Immature natural killer cell (primary cell): Measurements from ENCODE around the gene KLHL29. TPM values are rescaled to one million over a fixed set of nuclear protein-coding genes. Genes with fewer than 3 reads are reported as not detected.
A peak's percentile ranks its signal among the peaks of the same experiment; 100 is the strongest.

Source experiments
- DNase-seq, 3 donors: peaks; one replicate each; pipeline ENCODE4 v3.0.0; 2022; ENCODE audit warnings: mixed read lengths in 1 of 3
- H3K27ac Mint-ChIP-seq, 6 donors: one replicate each; pipeline ENCODE4 v1.8.0; 2020; ENCODE audit warnings: mixed read lengths in 6 of 6, mild to moderate bottlenecking in 5 of 6, inconsistent platforms in 4 of 6, moderate library complexity in 3 of 6
- H3K27me3 Mint-ChIP-seq, 3 donors: one replicate each; pipeline ENCODE4 v1.8.0; 2020 to 2021; ENCODE audit warnings: low read depth in 3 of 3, mild to moderate bottlenecking in 3 of 3, mixed read lengths in 3 of 3, moderate library complexity in 3 of 3, inconsistent platforms in 1 of 3
- H3K36me3 Mint-ChIP-seq, 3 donors: one replicate each; pipeline ENCODE4 v1.8.0; 2020; ENCODE audit warnings: mixed read lengths in 3 of 3, inconsistent platforms in 2 of 3, mild to moderate bottlenecking in 2 of 3
- H3K4me1 Mint-ChIP-seq, 2 donors: one replicate each; pipeline ENCODE4 v1.8.0; 2020; ENCODE audit warnings: inconsistent platforms in 2 of 2, mild to moderate bottlenecking in 2 of 2, mixed read lengths in 2 of 2, moderate library complexity in 1 of 2
- H3K4me3 Mint-ChIP-seq, 5 donors: one replicate each; pipeline ENCODE4 v1.8.0; 2020; ENCODE audit warnings: mild to moderate bottlenecking in 5 of 5, mixed read lengths in 5 of 5, inconsistent platforms in 3 of 5, moderate library complexity in 3 of 5
- H3K9me3 Mint-ChIP-seq, 6 donors: one replicate each; pipeline ENCODE4 v1.8.0; 2020; ENCODE audit warnings: mild to moderate bottlenecking in 6 of 6, mixed read lengths in 6 of 6, inconsistent platforms in 4 of 6, moderate library complexity in 3 of 6
- polyA plus RNA-seq, 3 donors: library from polyadenylated mRNA; unstranded; fragments of 300-500 nt; fragmentation: Illumina TruSeq; gene quantifications; one replicate each; pipeline ENCODE4 v1.2.3, GENCODE V29; 2021

KLHL29 gene
- polyA plus RNA-seq, 3 donors from 2014 or later: 0.02 to 0.41 TPM; not detected in 1

GRCh38 chr2:23601301-23601965, 216.5 kb downstream of the KLHL29 start:
- H3K4me1 Mint-ChIP-seq: peaks cover 0 to 4% of the 10 kb centered on the region in 2 donors

GRCh38 chr2:23602116-23602515, 217.1 kb downstream of the KLHL29 start:
- Mint-ChIP-seq H3K36me3 (peaks cover 0 to 3% (median 0%) of the 10 kb centered on the region in 3 donors), H3K4me1 (peaks cover 0 to 4% of the 10 kb centered on the region in 2 donors), H3K4me3 (no peak overlapping the region), H3K27me3 (peaks cover 3 to 5% (median 3%) of the 10 kb centered on the region in 3 donors), H3K27ac (no peak overlapping the region), H3K9me3 (peaks cover 0 to 9% (median 0%) of the 10 kb centered on the region in 6 donors)
- no peak for DNase-seq

More at GRCh38 chr2:23601301-23601965, 216.5 kb downstream of the KLHL29 start:
- H3K27ac Mint-ChIP-seq: no peak overlapping the region
- peaks cover 0 to 2% (median 0%) of the 10 kb centered on the region in 3 donors for H3K36me3 Mint-ChIP-seq
- peaks cover 0 to 3% (median 0%) of the 10 kb centered on the region in 6 donors for H3K9me3 Mint-ChIP-seq
- no peak overlapping the region for H3K4me3 Mint-ChIP-seq
- DNase-seq: no peak
- H3K27me3 Mint-ChIP-seq: peaks cover 2 to 3% (median 3%) of the 10 kb centered on the region in 3 donors

- H3K9me3 Mint-ChIP-seq: peaks cover 0 to 11% (median 3%) of the 10 kb centered on the region in 6 donors
- no peak overlapping the region for H3K27ac Mint-ChIP-seq
- H3K4me1 Mint-ChIP-seq: peaks cover 0 to 4% of the 10 kb centered on the region in 2 donors
- H3K4me3 Mint-ChIP-seq: no peak overlapping the region
- peaks cover 0 to 3% (median 0%) of the 10 kb centered on the region in 3 donors for H3K36me3 Mint-ChIP-seq
- peaks cover 3 to 6% (median 3%) of the 10 kb centered on the region in 3 donors for H3K27me3 Mint-ChIP-seq
- no peak for DNase-seq
Measured at GRCh38 chr2:23603156-23603555, 218.2 kb downstream of the KLHL29 start.

- Mint-ChIP-seq H3K36me3 (peaks cover 0 to 3% (median 0%) of the 10 kb centered on the region in 3 donors), H3K4me1 (peaks cover 0 to 4% of the 10 kb centered on the region in 2 donors), H3K27ac (no peak overlapping the region), H3K9me3 (peaks cover 0 to 11% (median 4%) of the 10 kb centered on the region in 6 donors), H3K4me3 (no peak overlapping the region), H3K27me3 (peaks cover 3 to 6% (median 3%) of the 10 kb centered on the region in 3 donors)
- no peak for DNase-seq
Measured at GRCh38 chr2:23603581-23603980, 218.6 kb downstream of the KLHL29 start.

- Mint-ChIP-seq H3K4me3 (no peak overlapping the region), H3K27ac (no peak overlapping the region), H3K36me3 (peaks cover 0 to 3% (median 0%) of the 10 kb centered on the region in 3 donors), H3K27me3 (peaks cover 3 to 13% (median 4%) of the 10 kb centered on the region in 3 donors), H3K4me1 (peaks cover 0 to 4% of the 10 kb centered on the region in 2 donors), H3K9me3 (peaks cover 0 to 11% (median 4%) of the 10 kb centered on the region in 6 donors)
- DNase-seq: no peak
Measured at GRCh38 chr2:23604731-23605130, 219.8 kb downstream of the KLHL29 start.

- peaks cover 0 to 3% (median 0%) of the 10 kb centered on the region in 3 donors for H3K36me3 Mint-ChIP-seq
- peaks cover 0 to 4% of the 10 kb centered on the region in 2 donors for H3K4me1 Mint-ChIP-seq
- peaks cover 0 to 11% (median 4%) of the 10 kb centered on the region in 6 donors for H3K9me3 Mint-ChIP-seq
- no peak for DNase-seq
- H3K27me3 Mint-ChIP-seq: peaks cover 3 to 13% (median 4%) of the 10 kb centered on the region in 3 donors
- no peak overlapping the region for H3K27ac Mint-ChIP-seq
- H3K4me3 Mint-ChIP-seq: no peak overlapping the region
Measured at GRCh38 chr2:23605236-23605635, 220.3 kb downstream of the KLHL29 start.

GRCh38 chr2:23606196-23606595, 221.2 kb downstream of the KLHL29 start:
- Mint-ChIP-seq H3K36me3 (peaks cover 0 to 3% (median 0%) of the 10 kb centered on the region in 3 donors), H3K4me1 (no peaks in the 10 kb centered on the region), H3K4me3 (no peak overlapping the region), H3K27ac (no peak overlapping the region), H3K9me3 (peaks cover 0 to 11% (median 4%) of the 10 kb centered on the region in 6 donors), H3K27me3 (peaks cover 3 to 13% (median 4%) of the 10 kb centered on the region in 3 donors)
- no peak for DNase-seq

- no peak for DNase-seq
- no peaks in the 10 kb centered on the region for H3K4me1 Mint-ChIP-seq
- no peak overlapping the region for H3K4me3 Mint-ChIP-seq
- H3K9me3 Mint-ChIP-seq: peaks cover 0 to 11% (median 4%) of the 10 kb centered on the region in 6 donors
- H3K27ac Mint-ChIP-seq: no peak overlapping the region
- peaks cover 0 to 4% (median 3%) of the 10 kb centered on the region in 3 donors for H3K36me3 Mint-ChIP-seq
- peaks cover 3 to 13% (median 4%) of the 10 kb centered on the region in 3 donors for H3K27me3 Mint-ChIP-seq
Measured at GRCh38 chr2:23606968-23607367, 222.0 kb downstream of the KLHL29 start.

- H3K27me3 Mint-ChIP-seq: peaks cover 1 to 13% (median 3%) of the 10 kb centered on the region in 3 donors
- DNase-seq: no peak
- H3K9me3 Mint-ChIP-seq: peaks cover 0 to 11% (median 4%) of the 10 kb centered on the region in 6 donors
- H3K27ac Mint-ChIP-seq: no peak overlapping the region
- no peaks in the 10 kb centered on the region for H3K4me1 Mint-ChIP-seq
- no peak overlapping the region for H3K4me3 Mint-ChIP-seq
- H3K36me3 Mint-ChIP-seq: peaks cover 0 to 5% (median 3%) of the 10 kb centered on the region in 3 donors
Measured at GRCh38 chr2:23607925-23608324, 222.9 kb downstream of the KLHL29 start.

GRCh38 chr2:23609254-23609653, 224.3 kb downstream of the KLHL29 start:
- DNase-seq: no peak
- no peak overlapping the region for H3K27ac Mint-ChIP-seq
- H3K4me3 Mint-ChIP-seq: no peak overlapping the region

GRCh38 chr2:23611839-23612238, 226.9 kb downstream of the KLHL29 start:
- Mint-ChIP-seq H3K4me1 (peaks cover 10 to 16% of the 10 kb centered on the region in 2 donors), H3K27me3 (peaks cover 0 to 17% (median 1%) of the 10 kb centered on the region in 3 donors), H3K9me3 (peaks cover 0 to 11% (median under 1%) of the 10 kb centered on the region in 6 donors), H3K36me3 (peaks cover 0 to 5% (median 0%) of the 10 kb centered on the region in 3 donors), H3K4me3 (no peak overlapping the region), H3K27ac (no peak overlapping the region)
- DNase-seq: no peak

More at GRCh38 chr2:23609254-23609653, 224.3 kb downstream of the KLHL29 start:
- Mint-ChIP-seq H3K36me3 (peaks cover 0 to 5% (median 3%) of the 10 kb centered on the region in 3 donors), H3K27me3 (peaks cover 1 to 17% (median 3%) of the 10 kb centered on the region in 3 donors), H3K4me1 (peaks cover 4 to 6% of the 10 kb centered on the region in 2 donors), H3K9me3 (peaks cover 0 to 11% (median 4%) of the 10 kb centered on the region in 6 donors)

GRCh38 chr2:23614701-23615100, 229.7 kb downstream of the KLHL29 start:
- peaks cover 10 to 16% of the 10 kb centered on the region in 2 donors for H3K4me1 Mint-ChIP-seq
- peaks cover 0 to 1% (median 0%) of the 10 kb centered on the region in 6 donors for H3K9me3 Mint-ChIP-seq
- peaks cover 0 to 4% (median 2%) of the 10 kb centered on the region in 3 donors for H3K27me3 Mint-ChIP-seq
- DNase-seq: no peak
- H3K27ac Mint-ChIP-seq: no peak overlapping the region
- H3K4me3 Mint-ChIP-seq: peak overlapping the region in 1 of 5 donors; percentile 27
- H3K36me3 Mint-ChIP-seq: peaks cover 0 to 5% (median 0%) of the 10 kb centered on the region in 3 donors

- Mint-ChIP-seq H3K27ac (no peak overlapping the region), H3K4me3 (no peak overlapping the region), H3K4me1 (peaks cover 10 to 16% of the 10 kb centered on the region in 2 donors), H3K9me3 (peaks cover 0 to 1% (median 0%) of the 10 kb centered on the region in 6 donors), H3K27me3 (peaks cover 0 to 6% (median 2%) of the 10 kb centered on the region in 3 donors), H3K36me3 (peaks cover 0 to 5% (median 0%) of the 10 kb centered on the region in 3 donors)
- no peak for DNase-seq
Measured at GRCh38 chr2:23615216-23616020, 230.4 kb downstream of the KLHL29 start.
